SK-N-SH treated with all-trans-retinoic acid at 6 μM for 48 hours (cell line): ENCODE data around the gene MAPK7.

Source experiments
- ATAC-seq: fragments of 200-7000 bp; cut with Tn5 transposase; 3 replicates; pipeline ENCODE4 v1.9.1; 2020; ENCODE audit warnings: mild to moderate bottlenecking, moderate library complexity
- BACH2 ChIP-seq: fragments of 250-450 bp; sonication (Bioruptor Pico); IDR thresholded peaks from 2 replicates; pipeline ENCODE4 v1.9.0; 2021; ENCODE audit warnings: mild to moderate bottlenecking, borderline replicate concordance
- CSDC2 ChIP-seq: fragments of 250-450 bp; sonication (Bioruptor Pico); IDR thresholded peaks from 2 replicates; pipeline ENCODE4 v1.5.0; 2020; ENCODE audit warnings: mild to moderate bottlenecking, moderate library complexity
- CSRNP3 ChIP-seq: fragments of 250-450 bp; sonication (Bioruptor Pico); IDR thresholded peaks from 2 replicates; pipeline ENCODE4 v1.5.1; 2021; ENCODE audit warnings: mild to moderate bottlenecking, moderate library complexity
- ESRRG ChIP-seq: fragments of 250-450 bp; sonication (Bioruptor Pico); IDR thresholded peaks from 2 replicates; pipeline ENCODE4 v1.6.1; 2021; ENCODE audit warnings: mild to moderate bottlenecking
- GLIS3 ChIP-seq: fragments of 250-450 bp; sonication (Bioruptor Pico); IDR thresholded peaks from 2 replicates; pipeline ENCODE4 v1.5.0; 2020; ENCODE audit warnings: mild to moderate bottlenecking, moderate library complexity
- ISL1 ChIP-seq: fragments of 250-450 bp; sonication (Bioruptor Pico); IDR thresholded peaks from 2 replicates; pipeline ENCODE4 v2.1.2; 2022; ENCODE audit warnings: mild to moderate bottlenecking, moderate library complexity
- OSR1 ChIP-seq: fragments of 250-450 bp; sonication (Bioruptor Pico); IDR thresholded peaks from 2 replicates; pipeline ENCODE4 v1.8.0; 2022; ENCODE audit warnings: moderate library complexity, mild to moderate bottlenecking, inconsistent platforms
- PATZ1 ChIP-seq: fragments of 250-450 bp; sonication (Bioruptor Pico); IDR thresholded peaks from 2 replicates; pipeline ENCODE4 v1.8.0; 2020; ENCODE audit warnings: mild to moderate bottlenecking, moderate library complexity, borderline replicate concordance
- POU6F1 ChIP-seq: fragments of 250-450 bp; sonication (Bioruptor Pico); IDR thresholded peaks from 2 replicates; pipeline ENCODE4 v1.8.0; 2021; ENCODE audit warnings: low read depth, mild to moderate bottlenecking, moderate library complexity, borderline replicate concordance
- PPARA ChIP-seq: fragments of 250-450 bp; sonication (Bioruptor Pico); IDR thresholded peaks from 2 replicates; pipeline ENCODE4 v1.5.0; 2020; ENCODE audit warnings: mild to moderate bottlenecking, borderline replicate concordance
- RARB ChIP-seq: fragments of 250-450 bp; sonication (Bioruptor Pico); IDR thresholded peaks from 2 replicates; pipeline ENCODE4 v1.8.0; 2021; ENCODE audit warnings: mild to moderate bottlenecking, moderate library complexity
- SNAI2 ChIP-seq: fragments of 250-450 bp; sonication (Bioruptor Pico); IDR thresholded peaks from 2 replicates; pipeline ENCODE4 v1.5.0; 2020; ENCODE audit warnings: mild to moderate bottlenecking, moderate library complexity
- TCF4 ChIP-seq: fragments of 250-450 bp; sonication (Bioruptor Pico); IDR thresholded peaks from 2 replicates; pipeline ENCODE4 v1.8.0; 2021; ENCODE audit warnings: mild to moderate bottlenecking, moderate library complexity, borderline replicate concordance
- TOX ChIP-seq: fragments of 250-450 bp; sonication (Bioruptor Pico); IDR thresholded peaks from 2 replicates; pipeline ENCODE4 v1.8.0; 2021; ENCODE audit warnings: mild to moderate bottlenecking, moderate library complexity, borderline replicate concordance
- ZC3H10 ChIP-seq: fragments of 250-450 bp; sonication (Bioruptor Pico); IDR thresholded peaks from 2 replicates; pipeline ENCODE4 v1.5.1; 2021; ENCODE audit warnings: mild to moderate bottlenecking, moderate library complexity
- ZFP3 ChIP-seq: fragments of 250-450 bp; sonication (Bioruptor Pico); IDR thresholded peaks from 2 replicates; pipeline ENCODE4 v1.5.0; 2020; ENCODE audit warnings: mild to moderate bottlenecking, moderate library complexity
- ZFP30 ChIP-seq: fragments of 450-650 bp; formaldehyde crosslinking; IDR thresholded peaks from 2 replicates; pipeline ENCODE4 v1.5.0; 2022; ENCODE audit warnings: mild to moderate bottlenecking, moderate library complexity
- ZNF565 ChIP-seq: fragments of 450-650 bp; formaldehyde crosslinking; conservative IDR thresholded peaks from 2 replicates; pipeline ENCODE4 v1.5.0; 2020; ENCODE audit warnings: low read depth, mild to moderate bottlenecking, moderate library complexity
- ZNF70 ChIP-seq: fragments of 450-650 bp; formaldehyde crosslinking; IDR thresholded peaks from 2 replicates; pipeline ENCODE4 v1.5.0; 2020; ENCODE audit warnings: mild to moderate bottlenecking, moderate library complexity
- ZNF8 ChIP-seq: fragments of 450-650 bp; formaldehyde crosslinking; IDR thresholded peaks from 2 replicates; pipeline ENCODE4 v1.5.0; 2020; ENCODE audit warnings: mild to moderate bottlenecking, moderate library complexity
- TF ChIP-seq, protein P1 (sequence below): fragments of 250-450 bp; sonication (Bioruptor Pico); IDR thresholded peaks from 2 replicates; pipeline ENCODE4 v1.5.1; 2020; ENCODE audit warnings: low read depth, mild to moderate bottlenecking, moderate library complexity

Gene MAPK7

DNA sequence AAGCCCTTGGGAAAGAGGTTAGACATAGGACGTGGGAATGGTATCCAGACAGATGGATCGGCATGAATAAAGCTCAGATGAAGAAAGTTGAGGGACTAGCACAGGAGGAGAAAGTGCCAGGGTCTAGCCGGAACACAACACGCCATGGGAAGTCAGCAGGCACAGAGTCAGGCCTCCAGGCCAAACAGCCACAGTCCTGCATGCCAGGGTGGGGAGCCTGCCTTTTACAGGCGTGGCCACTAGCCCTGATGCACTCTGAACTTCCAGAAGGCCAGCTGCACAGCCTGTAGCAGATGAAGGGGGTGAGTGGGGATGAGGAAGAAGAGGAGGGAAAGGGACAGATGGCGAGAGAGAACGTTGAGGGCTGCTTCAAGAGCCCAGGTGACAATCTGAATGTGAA, 20.9 kb upstream of the MAPK7 start:
- no peak for ATAC-seq
- TF ChIP-seq ISL1 (CRISPR knock-in tag), result no peak
- no peak for TF ChIP-seq PPARA (CRISPR knock-in tag)
- TF ChIP-seq, protein P1, sequence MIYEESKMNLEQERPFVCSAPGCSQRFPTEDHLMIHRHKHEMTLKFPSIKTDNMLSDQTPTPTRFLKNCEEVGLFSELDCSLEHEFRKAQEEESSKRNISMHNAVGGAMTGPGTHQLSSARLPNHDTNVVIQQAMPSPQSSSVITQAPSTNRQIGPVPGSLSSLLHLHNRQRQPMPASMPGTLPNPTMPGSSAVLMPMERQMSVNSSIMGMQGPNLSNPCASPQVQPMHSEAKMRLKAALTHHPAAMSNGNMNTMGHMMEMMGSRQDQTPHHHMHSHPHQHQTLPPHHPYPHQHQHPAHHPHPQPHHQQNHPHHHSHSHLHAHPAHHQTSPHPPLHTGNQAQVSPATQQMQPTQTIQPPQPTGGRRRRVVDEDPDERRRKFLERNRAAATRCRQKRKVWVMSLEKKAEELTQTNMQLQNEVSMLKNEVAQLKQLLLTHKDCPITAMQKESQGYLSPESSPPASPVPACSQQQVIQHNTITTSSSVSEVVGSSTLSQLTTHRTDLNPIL (CRISPR knock-in tag), result no peak
- no peak for TF ChIP-seq TCF4 (CRISPR knock-in tag)
- no peak for TF ChIP-seq ZFP3 (CRISPR knock-in tag)
- no peak for TF ChIP-seq SNAI2 (CRISPR knock-in tag)
- no peak for TF ChIP-seq CSDC2 (CRISPR knock-in tag)
- TF ChIP-seq OSR1 (CRISPR knock-in tag), result no peak
- TF ChIP-seq TOX (CRISPR knock-in tag), result no peak
- TF ChIP-seq GLIS3 (CRISPR knock-in tag), result no peak
- TF ChIP-seq RARB (CRISPR knock-in tag), result no peak
- no peak for TF ChIP-seq ZNF565 (CRISPR knock-in tag)
- TF ChIP-seq POU6F1 (CRISPR knock-in tag), result no peak
- no peak for TF ChIP-seq ESRRG (CRISPR knock-in tag)
- no peak for TF ChIP-seq BACH2

- no peak for ATAC-seq
- TF ChIP-seq ZNF8, result no peak
- no peak for TF ChIP-seq OSR1 (CRISPR knock-in tag)
- no peak for TF ChIP-seq CSRNP3 (CRISPR knock-in tag)
- no peak for TF ChIP-seq ISL1 (CRISPR knock-in tag)
These were observed 20.5 kb upstream of the MAPK7 start for GRCh38 chr17:19357761-19358160.

DNA sequence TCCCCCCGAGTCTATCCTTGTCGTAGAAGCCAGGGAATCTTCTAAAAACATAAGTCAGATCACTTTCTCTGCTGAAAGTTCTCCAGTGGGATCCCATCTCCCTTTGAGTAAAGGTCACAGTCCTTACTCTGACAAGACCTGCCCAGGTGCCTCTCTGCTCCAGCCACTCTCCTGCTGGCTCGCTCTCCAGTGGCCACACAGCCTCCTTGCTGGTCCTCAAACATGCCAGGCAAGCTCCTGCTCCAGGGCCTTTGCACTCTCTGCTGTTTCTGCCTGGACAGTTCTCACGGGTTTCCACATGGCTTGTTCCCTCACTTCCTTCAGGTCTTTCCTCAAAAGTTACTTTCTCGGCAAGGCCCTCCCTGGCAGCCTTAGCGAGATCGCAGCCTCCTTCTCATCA, 19.1 kb upstream of the MAPK7 start:
- no peak for ATAC-seq
- TF ChIP-seq TOX (CRISPR knock-in tag), result no peak
- no peak for TF ChIP-seq SNAI2 (CRISPR knock-in tag)
- TF ChIP-seq OSR1 (CRISPR knock-in tag), result no peak
- no peak for TF ChIP-seq CSDC2 (CRISPR knock-in tag)
- TF ChIP-seq TCF4 (CRISPR knock-in tag), result no peak
- TF ChIP-seq RARB (CRISPR knock-in tag), result no peak
- no peak for TF ChIP-seq CSRNP3 (CRISPR knock-in tag)

- ATAC-seq, result no peak
- TF ChIP-seq TOX (CRISPR knock-in tag), result no peak
- TF ChIP-seq ZNF565 (CRISPR knock-in tag), result no peak
- TF ChIP-seq SNAI2 (CRISPR knock-in tag), result no peak
- TF ChIP-seq TCF4 (CRISPR knock-in tag), result no peak
- no peak for TF ChIP-seq BACH2
These were observed 18.4 kb upstream of the MAPK7 start for GRCh38 chr17:19359856-19360255.

DNA sequence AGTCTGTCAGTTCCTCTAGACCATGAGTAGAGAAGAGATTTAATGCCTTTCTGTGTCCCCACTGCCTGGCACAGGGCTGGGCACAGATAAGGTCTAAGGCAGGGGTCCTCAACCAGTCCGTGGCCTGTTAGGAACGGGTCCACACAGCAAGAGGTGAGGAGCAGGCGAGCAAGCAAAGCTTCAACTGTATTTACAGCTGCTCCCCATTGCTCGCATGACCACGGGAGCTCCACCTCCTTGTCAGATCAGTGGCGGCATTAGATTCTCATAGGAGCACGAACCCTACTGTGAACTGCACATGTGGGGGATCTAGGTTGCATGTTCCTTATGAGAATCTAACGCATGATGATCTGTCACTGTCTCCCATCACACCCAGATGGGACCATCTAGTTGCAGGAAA, 17.5 kb upstream of the MAPK7 start:
- ATAC-seq, result no peak

More for the DNA sequence above, 17.5 kb upstream of the MAPK7 start:
- TF ChIP-seq GLIS3 (CRISPR knock-in tag) (no peak), ZNF565 (CRISPR knock-in tag) (no peak), PATZ1 (CRISPR knock-in tag) (no peak), ZFP30 (CRISPR knock-in tag) (no peak), SNAI2 (CRISPR knock-in tag) (no peak), ZNF70 (CRISPR knock-in tag) (no peak), TOX (CRISPR knock-in tag) (no peak), ZC3H10 (CRISPR knock-in tag) (no peak)
- TF ChIP-seq, protein P1 (CRISPR knock-in tag), result no peak
